K562 (cell line): ENCODE data around the gene TIMM9. TPM values are rescaled to one million over a fixed set of nuclear protein-coding genes. Genes with fewer than 3 reads are reported as not detected.

Experiments
- CC2D1A ChIP-seq: fragments of 450-650 bp; IDR thresholded peaks from 2 replicates; pipeline ENCODE4 v1.6.1; 2017; ENCODE audit warnings: mild to moderate bottlenecking
- CHD7 ChIP-seq: fragments of 200-600 bp; sonication (generic); IDR thresholded peaks from one replicate; pipeline ENCODE4 v1.6.1; 2012; ENCODE audit warnings: mild to moderate bottlenecking, low read depth, low read length, inconsistent platforms
- HNRNPL ChIP-seq: fragments of 200-400 bp; formaldehyde crosslinking; IDR thresholded peaks from 2 replicates; pipeline ENCODE4 v1.6.1; 2017; ENCODE audit warnings: low read depth, mild to moderate bottlenecking, low read length
- ZBTB5 ChIP-seq: fragments of 450-650 bp; IDR thresholded peaks from 2 replicates; pipeline ENCODE4 v1.6.1; 2017; ENCODE audit warnings: antibody characterized with exemption
- polyA plus RNA-seq, 8 experiments: library from polyadenylated mRNA; depleted of rRNA in 4 of 8; stranded (reverse) in 5 of 8; unstranded in 3 of 8; fragments of >200 nt; fragmentation: Nextera tagmentation in 2 of 8; fragmentation: Illumina TruSeq in 1 of 8; extraction: Ambion mirVana in 2 of 8; extraction: Trizol in 1 of 8; gene quantifications; 2 replicates each; pipeline versions ENCODE4 v1.2.1 to v1.2.3, GENCODE V29; 2011 to 2014; ENCODE audit warnings: inconsistent platforms in 1 of 8, missing spikeins in 1 of 8
- total RNA-seq, 7 experiments: library from RNA; depleted of rRNA in 6 of 7; stranded (reverse); fragments of >200 nt in 6 of 7; fragmentation: Illumina TruSeq in 2 of 7; extraction: Trizol in 2 of 7; gene quantifications; 2 replicates each; pipeline versions ENCODE4 v1.2.1 to v1.2.3, GENCODE V29; 2011 to 2021; ENCODE audit warnings: low replicate concordance in 1 of 7

The TIMM9 gene
- total and polyA plus RNA-seq, 9 of the 15 experiments (the other 6 are each of a cell fraction or from before 2014, with no cell fraction given) = 28.0 to 101 (median 54.3) TPM

GRCh38 chr14:58395562-58395811 is 31.8 kb downstream of the TIMM9 start (continued):
- TF ChIP-seq CHD7 (no peak), CC2D1A (peak; percentile 41; the same call in 1 of the 2 replicates), ZBTB5 (peak; percentile 84), HNRNPL (no peak)
- TF ChIP-seq, all 486 proteins: peak for 3
